Right lobe of liver (tissue), 6 donors: ENCODE results near the gene TNFRSF1A. TPM values are rescaled to one million over a fixed set of nuclear protein-coding genes. Genes with fewer than 3 reads are reported as not detected.
"Not testable (repeated sequence)": the region's sequence is repeated elsewhere in the genome, so short reads cannot be mapped to it uniquely, and the experiment has no call there.

ENCODE experiments used
- ATAC-seq, 4 donors: fragments of 200-7000 bp; cut with Tn5 transposase; one replicate each; pipeline ENCODE4 v1.9.1; 2020; ENCODE audit warnings: mild to moderate bottlenecking in 4 of 4, moderate library complexity in 4 of 4
- DNase-seq, 3 donors: peaks; one replicate each; pipeline ENCODE4 v3.0.0-alpha.2; 2020
- H3K27ac ChIP-seq, 3 donors: fragments of 200-600 bp; one replicate each; pipeline ENCODE4 v1.8.0; 2022
- H3K27me3 ChIP-seq, 2 donors: fragments of 200-600 bp; one replicate each; pipeline ENCODE4 v1.8.0; 2022
- H3K36me3 ChIP-seq, 4 donors: fragments of 200-600 bp; sonication (generic) in 1 of 4; one replicate each; pipeline versions ENCODE4 v1.5.1 to v1.8.0; 2017 to 2022; ENCODE audit warnings: control low read depth in 1 of 4
- H3K4me1 ChIP-seq, 4 donors: fragments of 200-600 bp; sonication (generic) in 1 of 4; one replicate each; pipeline versions ENCODE4 v1.5.1 to v1.8.0; 2017 to 2022; ENCODE audit warnings: control low read depth in 1 of 4
- H3K4me3 ChIP-seq, 3 donors: fragments of 200-600 bp; one replicate each; pipeline ENCODE4 v1.8.0; 2022
- H3K9me3 ChIP-seq, 4 donors: fragments of 200-600 bp; sonication (generic) in 1 of 4; one replicate each; pipeline versions ENCODE4 v1.5.1 to v1.8.0; 2017 to 2022; ENCODE audit warnings: control low read depth in 1 of 4
- POLR2A ChIP-seq: fragments of 450-650 bp; IDR thresholded peaks from one replicate; pipeline ENCODE4 v1.6.1; 2017; ENCODE audit warnings: antibody characterized with exemption, mild to moderate bottlenecking
- WGBS: methylation state at CpG from one replicate; pipeline ENCODE4 v1.1.6; 2018; ENCODE audit warnings: low coverage, low lambda C conversion rate; ENCODE audit not compliant: insufficient coverage; ENCODE audit errors: missing lambda C conversion rate; 5-methylcytosine and 5-hydroxymethylcytosine counted together
- intact Hi-C, 2 donors: fragments of 100-400 bp; cut with DNase I; formaldehyde crosslinking; loops; one replicate each; pipeline versions ENCODE4 v1.11.2 to v1.14.1; 2022
- total RNA-seq, 6 experiments: library from RNA; depleted of rRNA in 2 of 6; stranded (reverse); fragments of >200 nt in 2 of 6; fragmentation: NEBNext Ultra II Directional in 3 of 6; extraction: Animal tissue kit (Norgen Biotek cat#: 25700) in 3 of 6; gene quantifications; one replicate each; pipeline versions ENCODE4 v1.1.0 to v1.2.4, GENCODE V29; 2016 to 2023
- TF ChIP-seq, protein P1 (sequence below), 4 donors: fragments of 200-600 bp in 3 of 4; fragments of 450-650 bp in 1 of 4; IDR thresholded peaks; one replicate each; pipeline versions ENCODE4 v1.5.1 to v1.8.0; 2016 to 2022; ENCODE audit warnings: antibody characterized with exemption in 4 of 4, mild to moderate bottlenecking in 2 of 4
- donor health status: DM: no; HTN: yes; CAD: no.
- donor health status: DM: no; HTN: no; CAD: no.
- donor health status: DM: no; HTN: no; CAD: no.
- donor health status: DM: no; HTN: yes; CAD: no.
- donor health status: DM: no; HTN: yes; CAD: no.

The TNFRSF1A gene
- total RNA-seq, 6 experiments from 2014 or later = 70.6 to 199 (median 117) TPM

GRCh38 chr12:6346942-6347341, 5.1 kb upstream of the TNFRSF1A start:
- Histone ChIP-seq H3K36me3 (no peaks in the 10 kb centered on the region), H3K9me3 (no peaks in the 10 kb centered on the region), H3K27ac (peak overlapping the region in 2 of 3 donors; percentile 33 to 60), H3K4me1 (peaks cover 0 to 17% (median 7%) of the 10 kb centered on the region in 4 donors), H3K27me3 (no peaks in the 10 kb centered on the region), H3K4me3 (no peak overlapping the region)
- no peak for TF ChIP-seq POLR2A
- TF ChIP-seq, protein P1, sequence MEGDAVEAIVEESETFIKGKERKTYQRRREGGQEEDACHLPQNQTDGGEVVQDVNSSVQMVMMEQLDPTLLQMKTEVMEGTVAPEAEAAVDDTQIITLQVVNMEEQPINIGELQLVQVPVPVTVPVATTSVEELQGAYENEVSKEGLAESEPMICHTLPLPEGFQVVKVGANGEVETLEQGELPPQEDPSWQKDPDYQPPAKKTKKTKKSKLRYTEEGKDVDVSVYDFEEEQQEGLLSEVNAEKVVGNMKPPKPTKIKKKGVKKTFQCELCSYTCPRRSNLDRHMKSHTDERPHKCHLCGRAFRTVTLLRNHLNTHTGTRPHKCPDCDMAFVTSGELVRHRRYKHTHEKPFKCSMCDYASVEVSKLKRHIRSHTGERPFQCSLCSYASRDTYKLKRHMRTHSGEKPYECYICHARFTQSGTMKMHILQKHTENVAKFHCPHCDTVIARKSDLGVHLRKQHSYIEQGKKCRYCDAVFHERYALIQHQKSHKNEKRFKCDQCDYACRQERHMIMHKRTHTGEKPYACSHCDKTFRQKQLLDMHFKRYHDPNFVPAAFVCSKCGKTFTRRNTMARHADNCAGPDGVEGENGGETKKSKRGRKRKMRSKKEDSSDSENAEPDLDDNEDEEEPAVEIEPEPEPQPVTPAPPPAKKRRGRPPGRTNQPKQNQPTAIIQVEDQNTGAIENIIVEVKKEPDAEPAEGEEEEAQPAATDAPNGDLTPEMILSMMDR (IDR thresholded peaks at IDR 0.05) = no peak
- no peak for ATAC-seq
- intact Hi-C loops = no loop called here
- DNase-seq = no peak
- WGBS = 95% methylated on average over 4 of the region's 8 CpGs

DNA sequence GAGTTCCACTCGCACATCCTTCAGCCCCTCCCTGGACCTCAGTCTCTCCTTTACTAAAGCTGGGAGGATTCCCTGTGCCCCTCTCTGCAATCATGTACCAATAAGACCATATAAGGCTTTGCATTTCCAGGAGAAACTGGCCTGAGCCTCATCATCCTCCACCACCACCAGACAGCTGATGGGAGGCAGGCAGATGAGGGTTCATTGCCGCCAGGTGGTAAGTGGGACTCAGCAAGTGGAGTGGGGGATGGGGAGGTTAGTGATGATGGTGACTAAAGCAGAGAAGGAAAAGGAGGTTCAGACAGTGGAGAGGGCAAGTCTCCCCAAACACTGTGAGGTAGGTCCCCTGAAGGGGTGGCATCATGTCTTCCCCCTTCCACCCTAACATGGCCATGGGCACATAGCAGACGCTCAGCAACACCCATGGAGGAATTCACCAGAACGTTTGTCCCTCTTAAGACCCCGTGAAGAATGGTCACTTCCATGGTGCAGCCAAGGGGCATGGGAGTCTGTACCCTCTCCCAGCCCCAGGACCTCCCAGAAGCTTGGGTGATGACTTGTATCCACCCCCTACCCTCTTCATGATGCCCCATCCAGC, 4.5 kb upstream of the TNFRSF1A start:
- DNase-seq (no peak), ATAC-seq (no peak)
- H3K4me1 ChIP-seq = peaks cover 0 to 14% (median 7%) of the 10 kb centered on the region in 4 donors
- peak overlapping the region in 1 of 3 donors; percentile 31 for H3K27ac ChIP-seq
- intact Hi-C loops = no loop called here
- H3K27me3 ChIP-seq = no peaks in the 10 kb centered on the region
- H3K4me3 ChIP-seq = no peak overlapping the region
- no peaks in the 10 kb centered on the region for H3K36me3 ChIP-seq
- no peaks in the 10 kb centered on the region for H3K9me3 ChIP-seq
- whole genome bisulfite sequencing = 100% methylated on average over 1 of the region's 5 CpGs
- TF ChIP-seq, protein P1 (IDR thresholded peaks at IDR 0.05) = no peak
- TF ChIP-seq POLR2A = no peak

DNA sequence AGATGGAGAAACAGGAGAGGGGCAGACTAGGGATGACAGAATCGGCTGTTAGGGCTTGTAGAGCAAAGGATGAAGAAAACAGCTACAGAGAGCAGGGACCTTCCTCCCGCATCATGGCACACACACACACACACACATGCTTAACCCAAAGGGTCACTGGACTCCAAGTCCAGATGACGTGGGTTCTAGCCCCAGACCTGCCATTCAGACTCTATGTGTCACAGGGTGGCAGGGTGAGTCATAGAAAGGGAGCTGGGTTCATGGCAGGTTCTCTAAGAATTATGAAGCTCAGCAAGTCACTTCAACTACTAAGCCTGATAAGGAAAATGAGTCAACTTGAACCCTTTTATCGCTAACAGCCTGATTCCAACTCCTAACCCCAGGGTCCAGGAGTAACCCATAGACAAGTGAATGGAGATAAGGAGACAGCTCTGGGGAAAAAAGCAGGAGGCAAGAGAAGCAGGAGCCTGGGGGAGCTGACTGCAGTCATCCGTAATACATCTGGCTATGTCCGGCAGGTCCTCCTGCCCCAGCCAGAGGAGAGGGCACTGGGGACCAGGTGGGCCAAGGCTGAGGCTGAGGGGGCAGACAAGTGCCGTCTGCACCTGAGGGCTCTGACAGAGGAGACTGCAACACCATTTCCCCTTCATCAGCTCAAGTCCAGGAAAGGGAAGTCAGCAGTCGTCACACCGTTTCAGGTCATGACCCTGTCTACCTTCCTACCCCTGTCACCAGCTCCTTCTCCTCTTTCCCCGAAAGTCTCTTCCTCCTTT, 3.6 kb upstream of the TNFRSF1A start:
- 44% methylated on average over 6 of the region's 10 CpGs for WGBS
- no peaks in the 10 kb centered on the region for H3K27me3 ChIP-seq
- TF ChIP-seq, protein P1 (IDR thresholded peaks at IDR 0.05) = no peak
- no peak for TF ChIP-seq POLR2A
- H3K4me3 ChIP-seq = no peak overlapping the region
- H3K9me3 ChIP-seq = no peaks in the 10 kb centered on the region
- ATAC-seq (peak in 2 of 4 donors; percentile 1 to 67), DNase-seq (peak in 2 of 3 donors; percentile 58 to 63)
- H3K4me1 ChIP-seq = peaks cover 0 to 14% (median 7%) of the 10 kb centered on the region in 4 donors
- intact Hi-C loops = no loop called here
- peak overlapping the region; percentile 6 to 33 (median 31) for H3K27ac ChIP-seq
- H3K36me3 ChIP-seq = no peaks in the 10 kb centered on the region

DNA sequence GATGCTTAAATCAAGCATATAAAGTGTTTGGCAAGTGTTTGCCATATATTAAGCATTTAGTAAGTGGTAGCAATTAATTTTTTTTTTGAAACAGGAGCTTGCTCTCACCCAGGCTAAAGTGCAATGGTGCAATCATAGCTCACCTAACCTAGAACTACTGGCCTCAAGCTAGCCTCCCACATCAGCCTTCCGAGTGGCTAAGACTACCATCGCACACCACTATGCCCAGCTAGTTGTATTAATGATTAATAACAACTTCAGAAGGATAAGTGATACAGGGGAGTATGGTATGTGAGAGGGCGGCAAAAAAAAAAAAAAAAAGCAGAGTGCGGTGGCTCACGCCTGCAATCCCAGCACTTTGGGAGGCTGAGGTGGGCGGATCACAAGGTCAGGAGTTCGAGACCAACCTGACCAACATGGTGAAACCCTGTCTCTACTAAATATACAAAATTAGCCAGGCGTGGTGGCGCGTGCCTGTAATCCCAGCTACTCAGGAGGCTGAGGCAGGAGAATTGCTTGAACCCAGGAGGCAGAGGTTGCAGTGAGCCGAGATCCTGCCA, 2.3 kb upstream of the TNFRSF1A start:
- DNase-seq, H3K9me3 ChIP-seq, H3K27ac ChIP-seq, H3K27me3 ChIP-seq, H3K4me3 ChIP-seq, H3K36me3 ChIP-seq, intact Hi-C loops, ATAC-seq: not testable (repeated sequence)
- WGBS = 93% methylated on average over 9 of the region's 11 CpGs
- peaks cover 0 to 17% (median 9%) of the 10 kb centered on the region in 4 donors for H3K4me1 ChIP-seq

DNA sequence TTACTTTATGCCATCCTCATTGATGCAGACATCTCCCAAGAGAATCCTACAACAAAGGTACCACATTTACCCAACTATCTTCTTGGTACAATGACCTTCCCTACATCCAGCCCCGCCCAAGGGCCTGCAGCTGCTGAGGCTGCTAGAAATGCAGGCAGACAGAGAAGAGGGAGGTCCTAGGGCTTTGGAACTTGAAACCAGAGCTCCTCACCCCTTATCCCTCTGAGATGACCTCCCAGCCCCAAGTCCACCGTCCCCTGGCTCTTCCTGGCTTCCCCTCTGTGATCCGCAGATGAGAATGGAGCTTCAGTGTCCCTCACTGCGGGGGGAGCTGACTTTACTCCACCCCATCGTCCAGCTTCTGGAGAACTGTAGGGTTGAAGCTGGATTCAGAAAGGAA, 1.6 kb upstream of the TNFRSF1A start:
- Histone ChIP-seq H3K4me1 (peaks cover 0 to 24% (median 12%) of the 10 kb centered on the region in 4 donors), H3K27me3 (no peaks in the 10 kb centered on the region), H3K36me3 (no peaks in the 10 kb centered on the region), H3K9me3 (no peaks in the 10 kb centered on the region), H3K27ac (no peak overlapping the region), H3K4me3 (no peak overlapping the region)
- WGBS = 47% methylated on average over 5 of the region's 5 CpGs
- TF ChIP-seq, protein P1 (IDR thresholded peaks at IDR 0.05) = no peak
- TF ChIP-seq POLR2A = no peak
- intact Hi-C loops = no loop called here
- DNase-seq (peak in 1 of 3 donors; percentile 37), ATAC-seq (no peak)
